OCI-LY1 (cell line): ENCODE data around the gene RPL13.

Source experiments
- H2AFZ ChIP-seq: fragments of 200-600 bp; sonication (generic), shearing (Covaris generic); 2 replicates; pipeline ENCODE4 v1.6.0; 2014; ENCODE audit warnings: antibody characterized with exemption, mild to moderate bottlenecking, low read length
- H3F3A ChIP-seq: fragments of 200-600 bp; sonication (generic), shearing (Covaris generic); 2 replicates; pipeline ENCODE4 v1.6.0; 2014; ENCODE audit warnings: mild to moderate bottlenecking, antibody characterized with exemption, low read length, moderate library complexity; ENCODE audit not compliant: insufficient read depth
- H3K27ac ChIP-seq: fragments of 200-600 bp; sonication (generic); 2 replicates; pipeline ENCODE4 v1.5.1; 2014; ENCODE audit warnings: low read length, mixed run types, mild to moderate bottlenecking, low read depth; ENCODE audit not compliant: poor library complexity, severe bottlenecking
- H3K27me3 ChIP-seq: fragments of 200-600 bp; sonication (generic); 2 replicates; pipeline ENCODE4 v1.6.0; 2014; ENCODE audit warnings: antibody characterized with exemption, mild to moderate bottlenecking, low read length, moderate library complexity; ENCODE audit not compliant: insufficient read depth
- H3K36me3 ChIP-seq: fragments of 200-600 bp; sonication (generic); 2 replicates; pipeline ENCODE4 v1.6.1; 2014; ENCODE audit warnings: mild to moderate bottlenecking, antibody characterized with exemption, low read length, moderate library complexity, mixed read lengths; ENCODE audit not compliant: insufficient read depth
- H3K4me1 ChIP-seq: fragments of 200-600 bp; sonication (generic); 2 replicates; pipeline ENCODE4 v1.5.1; 2014; ENCODE audit warnings: mild to moderate bottlenecking, low read length, moderate library complexity; ENCODE audit not compliant: insufficient read depth, severe bottlenecking
- H3K4me2 ChIP-seq: fragments of 200-600 bp; sonication (generic), shearing (Covaris generic); 2 replicates; pipeline ENCODE4 v1.6.1; 2014; ENCODE audit warnings: low read length
- H3K4me3 ChIP-seq: fragments of 200-600 bp; sonication (generic); 2 replicates; pipeline ENCODE4 v1.5.1; 2014; ENCODE audit warnings: low read length, low read depth, mild to moderate bottlenecking, mixed read lengths; ENCODE audit not compliant: poor library complexity, severe bottlenecking
- H3K79me2 ChIP-seq: fragments of 200-600 bp; shearing (Covaris generic); 2 replicates; pipeline ENCODE4 v1.6.1; 2016; ENCODE audit warnings: mixed run types, low read length, mixed read lengths; ENCODE audit not compliant: insufficient read depth
- H3K9ac ChIP-seq: fragments of 200-600 bp; sonication (generic), shearing (Covaris generic); 2 replicates; pipeline ENCODE4 v1.6.1; 2014; ENCODE audit warnings: mild to moderate bottlenecking, low read length, mixed read lengths
- H3K9me2 ChIP-seq: fragments of 200-600 bp; sonication (generic), shearing (Covaris generic); 2 replicates; pipeline ENCODE4 v1.6.1; 2014; ENCODE audit warnings: low read depth, mild to moderate bottlenecking, low read length, mixed read lengths
- H3K9me3 ChIP-seq: fragments of 200-600 bp; shearing (Covaris generic); 2 replicates; pipeline ENCODE4 v1.6.1; 2014; ENCODE audit warnings: low read length, mixed read lengths
- H4K20me1 ChIP-seq: fragments of 200-600 bp; sonication (generic), shearing (Covaris generic); 2 replicates; pipeline ENCODE4 v1.6.0; 2016; ENCODE audit warnings: mild to moderate bottlenecking, low read length; ENCODE audit not compliant: insufficient read depth
- CTCF ChIP-seq: fragments of 200-600 bp; sonication (generic), shearing (Covaris generic); IDR thresholded peaks from 2 replicates; pipeline ENCODE4 v1.5.1; 2017; ENCODE audit warnings: mild to moderate bottlenecking, antibody characterized with exemption, low read length, moderate library complexity, mixed read lengths
- EZH2 ChIP-seq: fragments of 200-600 bp; sonication (generic), shearing (Covaris generic); IDR thresholded peaks from 2 replicates; pipeline ENCODE4 v1.8.0; 2017; ENCODE audit warnings: borderline replicate concordance, mixed run types, mild to moderate bottlenecking, antibody characterized with exemption, low read length, moderate library complexity, mixed read lengths

RPL13 gene

GRCh38 chr16:89550421-89551007, 10.0 kb upstream of the RPL13 start:
- H4K20me1 ChIP-seq: no peaks in the 10 kb centered on the region
- H3K9me3 ChIP-seq: no peaks in the 10 kb centered on the region
- H3K36me3 ChIP-seq: peaks cover 82% of the 10 kb centered on the region
- H3K4me1 ChIP-seq: peaks cover 18% of the 10 kb centered on the region
- no peak overlapping the region for H3K9ac ChIP-seq
- H3K27me3 ChIP-seq: no peaks in the 10 kb centered on the region
- no peaks in the 10 kb centered on the region for H3K9me2 ChIP-seq
- no peak overlapping the region for H2AFZ ChIP-seq
- H3K79me2 ChIP-seq: no peaks in the 10 kb centered on the region
- no peak overlapping the region for H3K27ac ChIP-seq
- H3K4me2 ChIP-seq: no peak overlapping the region
- TF ChIP-seq EZH2 (no peak), CTCF (no peak)
- no peak overlapping the region for H3K4me3 ChIP-seq
- no peaks in the 10 kb centered on the region for H3F3A ChIP-seq

- peaks cover 27% of the 10 kb centered on the region for H3K4me1 ChIP-seq
- no peak for TF ChIP-seq CTCF
- TF ChIP-seq EZH2: no peak
- H3K9me3 ChIP-seq: no peaks in the 10 kb centered on the region
Measured at GRCh38 chr16:89552329-89552728, 8.2 kb upstream of the RPL13 start.

GRCh38 chr16:89552913-89553312, 7.6 kb upstream of the RPL13 start:
- no peak overlapping the region for H3K27ac ChIP-seq
- no peak overlapping the region for H2AFZ ChIP-seq
- H3K9me3 ChIP-seq: no peaks in the 10 kb centered on the region
- no peak overlapping the region for H3K4me3 ChIP-seq
- H3K9me2 ChIP-seq: no peaks in the 10 kb centered on the region
- H3K27me3 ChIP-seq: no peaks in the 10 kb centered on the region
- no peak overlapping the region for H3K4me2 ChIP-seq
- H4K20me1 ChIP-seq: no peaks in the 10 kb centered on the region
- TF ChIP-seq EZH2 (no peak), CTCF (no peak)
- H3K4me1 ChIP-seq: peaks cover 31% of the 10 kb centered on the region
- no peak overlapping the region for H3K9ac ChIP-seq
- peaks cover 85% of the 10 kb centered on the region for H3K36me3 ChIP-seq
- H3F3A ChIP-seq: no peaks in the 10 kb centered on the region
- H3K79me2 ChIP-seq: no peaks in the 10 kb centered on the region

More at GRCh38 chr16:89552329-89552728, 8.2 kb upstream of the RPL13 start:
- H4K20me1 ChIP-seq: no peaks in the 10 kb centered on the region
- H3K4me3 ChIP-seq: no peak overlapping the region
- H3K9me2 ChIP-seq: no peaks in the 10 kb centered on the region
- H3K27ac ChIP-seq: no peak overlapping the region
- no peak overlapping the region for H3K4me2 ChIP-seq
- no peak overlapping the region for H2AFZ ChIP-seq
- H3K27me3 ChIP-seq: no peaks in the 10 kb centered on the region
- H3K9ac ChIP-seq: no peak overlapping the region
- H3K79me2 ChIP-seq: no peaks in the 10 kb centered on the region
- H3K36me3 ChIP-seq: peaks cover 86% of the 10 kb centered on the region
- H3F3A ChIP-seq: no peaks in the 10 kb centered on the region
